HFF-Myc (cell line): ENCODE data around the gene TMEM250.

Source experiments
- DNase-seq: peaks from one replicate; pipeline ENCODE4 v3.0.0-alpha.2; 2011; ENCODE audit warnings: low read depth; ENCODE audit errors: extremely low read depth
- H3K4me3 ChIP-seq: replicated peaks from 2 replicates; pipeline ENCODE4 v1.5.1; 2011; ENCODE audit warnings: low read depth, mild to moderate bottlenecking, control low read depth, low read length
- CTCF ChIP-seq: IDR thresholded peaks from 2 replicates; pipeline ENCODE4 v1.5.1; 2012; ENCODE audit warnings: mild to moderate bottlenecking, low read depth, low read length, control low read depth; ENCODE audit errors: missing control alignments

Gene TMEM250

GRCh38 chr9:136077491-136077890 is 41.2 kb downstream of the TMEM250 start:
- DNase-seq = no peak
- H3K4me3 ChIP-seq = no peak overlapping the region
- no peak for TF ChIP-seq CTCF

- DNase-seq = no peak
- H3K4me3 ChIP-seq = no peak overlapping the region
- TF ChIP-seq CTCF = no peak
These were observed 42.6 kb downstream of the TMEM250 start for GRCh38 chr9:136075881-136076678.

GRCh38 chr9:136075134-136075841 is 43.4 kb downstream of the TMEM250 start:
- no peak overlapping the region for H3K4me3 ChIP-seq
- no peak for DNase-seq
- TF ChIP-seq CTCF = no peak

GRCh38 chr9:136074706-136075105 is 44.0 kb downstream of the TMEM250 start:
- no peak for DNase-seq
- no peak overlapping the region for H3K4me3 ChIP-seq
- TF ChIP-seq CTCF = no peak
